Gastrocnemius medialis (tissue), 4 donors: ENCODE results near the gene FKBP10.

Source experiments
- POLR2A ChIP-seq, 2 donors: fragments of 450-650 bp; IDR thresholded peaks; one replicate each; pipeline ENCODE4 v1.6.1; 2017; ENCODE audit warnings: antibody characterized with exemption in 2 of 2, mild to moderate bottlenecking in 2 of 2, moderate library complexity in 2 of 2
- TF ChIP-seq, protein P1 (sequence below), 5 experiments: fragments of 450-650 bp in 3 of 5; fragments of 200-600 bp in 2 of 5; sonication (generic) in 2 of 5; IDR thresholded peaks in 4 of 5; conservative IDR thresholded peaks in 1 of 5; 1 replicate in 4 of 5; 2 replicates in 1 of 5; pipeline ENCODE4 v1.5.1; 2016 to 2019; ENCODE audit warnings: antibody characterized with exemption in 5 of 5, mild to moderate bottlenecking in 3 of 5, moderate library complexity in 3 of 5

DNA sequence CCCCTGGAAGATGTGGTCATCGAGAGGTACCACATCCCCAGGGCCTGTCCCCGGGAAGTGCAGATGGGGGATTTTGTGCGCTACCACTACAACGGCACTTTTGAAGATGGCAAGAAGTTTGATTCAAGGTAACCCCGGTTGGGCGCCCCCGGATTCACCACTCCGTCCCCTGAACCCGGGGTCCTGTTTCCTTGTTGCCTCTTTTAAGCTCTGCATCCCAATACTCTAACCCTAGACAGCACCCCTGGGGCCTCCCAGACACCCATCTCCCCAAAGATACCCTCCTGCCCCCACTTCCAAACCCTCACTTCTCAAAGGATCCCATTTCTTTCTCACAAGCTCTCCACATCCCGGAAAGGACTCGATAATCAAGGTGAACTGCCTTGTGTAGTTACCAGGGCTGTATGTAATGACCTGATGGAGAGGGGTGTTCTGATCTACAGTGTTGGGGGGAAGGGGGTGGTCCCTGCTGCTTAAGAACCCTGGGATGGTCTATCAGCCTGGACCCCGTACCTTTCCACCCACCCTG is 412 bp downstream of the FKBP10 start:
- TF ChIP-seq, protein P1, sequence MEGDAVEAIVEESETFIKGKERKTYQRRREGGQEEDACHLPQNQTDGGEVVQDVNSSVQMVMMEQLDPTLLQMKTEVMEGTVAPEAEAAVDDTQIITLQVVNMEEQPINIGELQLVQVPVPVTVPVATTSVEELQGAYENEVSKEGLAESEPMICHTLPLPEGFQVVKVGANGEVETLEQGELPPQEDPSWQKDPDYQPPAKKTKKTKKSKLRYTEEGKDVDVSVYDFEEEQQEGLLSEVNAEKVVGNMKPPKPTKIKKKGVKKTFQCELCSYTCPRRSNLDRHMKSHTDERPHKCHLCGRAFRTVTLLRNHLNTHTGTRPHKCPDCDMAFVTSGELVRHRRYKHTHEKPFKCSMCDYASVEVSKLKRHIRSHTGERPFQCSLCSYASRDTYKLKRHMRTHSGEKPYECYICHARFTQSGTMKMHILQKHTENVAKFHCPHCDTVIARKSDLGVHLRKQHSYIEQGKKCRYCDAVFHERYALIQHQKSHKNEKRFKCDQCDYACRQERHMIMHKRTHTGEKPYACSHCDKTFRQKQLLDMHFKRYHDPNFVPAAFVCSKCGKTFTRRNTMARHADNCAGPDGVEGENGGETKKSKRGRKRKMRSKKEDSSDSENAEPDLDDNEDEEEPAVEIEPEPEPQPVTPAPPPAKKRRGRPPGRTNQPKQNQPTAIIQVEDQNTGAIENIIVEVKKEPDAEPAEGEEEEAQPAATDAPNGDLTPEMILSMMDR (IDR thresholded peaks at IDR 0.05 in 4 of 5, conservative IDR thresholded peaks at IDR 0.05 in 1 of 5), result no peak
- TF ChIP-seq POLR2A (IDR thresholded peaks at IDR 0.05), result no peak
